ENCODE data around the gene TMSB10. TPM values are rescaled to one million over a fixed set of nuclear protein-coding genes. Genes with fewer than 3 reads are reported as not detected.

TMSB10 gene
- total and polyA plus RNA-seq, 2 of the 13 experiments (the other 11 are each of a cell fraction or from before 2014, with no cell fraction given), result 665 to 708 TPM

- TF ChIP-seq ZNF264 (CRISPR knock-in tag; IDR thresholded peaks at IDR 0.05) (peak; percentile 88; the same call in 1 of the 2 replicates), ZBED4 (CRISPR knock-in tag; IDR thresholded peaks at IDR 0.05; ENCODE audit: borderline replicate concordance) (peak; percentile 92), ZBTB4 (CRISPR knock-in tag; IDR thresholded peaks at IDR 0.05; ENCODE audit: borderline replicate concordance) (peak; percentile 93; the same call in 1 of the 2 replicates), ZNF280B (CRISPR knock-in tag; IDR thresholded peaks at IDR 0.05; ENCODE audit: borderline replicate concordance) (peak; percentile 77), ZNF615 (CRISPR knock-in tag; IDR thresholded peaks at IDR 0.05; ENCODE audit: borderline replicate concordance) (peak; percentile 92; the same call in 1 of the 2 replicates), ZNF616 (CRISPR knock-in tag; IDR thresholded peaks at IDR 0.05; ENCODE audit: low read depth) (no peak; the same call in 1 of the 2 replicates), TSC22D2 (CRISPR knock-in tag; IDR thresholded peaks at IDR 0.05; ENCODE audit: borderline replicate concordance) (peak; percentile 69), ZNF710 (CRISPR knock-in tag; IDR thresholded peaks at IDR 0.05; ENCODE audit: borderline replicate concordance) (peak; percentile 84; the same call in 1 of the 2 replicates), IRF1 (CRISPR knock-in tag; IDR thresholded peaks at IDR 0.05; ENCODE audit: low read depth) (peak; percentile 94), SMC3 (IDR thresholded peaks at IDR 0.05; ENCODE audit: low read length) (peak; percentile 95), NR2F2 (IDR thresholded peaks at IDR 0.05; ENCODE audit: borderline replicate concordance, low read depth) (peak; percentile 70; the same call in 1 of the 2 replicates)
Observed at GRCh38 chr2:84925724-84926376, 20.4 kb downstream of the TMSB10 start (continued).

All from HepG2 (cell line).